ENCODE measurements around the gene IGF2. TPM values are rescaled to one million over a fixed set of nuclear protein-coding genes. Genes with fewer than 3 reads are reported as not detected.

IGF2 gene
- total RNA-seq, 1 donor from 2014 or later = not detected

- intact Hi-C loops (cut with micrococcal nuclease) = no loop called here
Observed at GRCh38 chr11:2169626-2170570, 30.7 kb upstream of the IGF2 start.

DNA sequence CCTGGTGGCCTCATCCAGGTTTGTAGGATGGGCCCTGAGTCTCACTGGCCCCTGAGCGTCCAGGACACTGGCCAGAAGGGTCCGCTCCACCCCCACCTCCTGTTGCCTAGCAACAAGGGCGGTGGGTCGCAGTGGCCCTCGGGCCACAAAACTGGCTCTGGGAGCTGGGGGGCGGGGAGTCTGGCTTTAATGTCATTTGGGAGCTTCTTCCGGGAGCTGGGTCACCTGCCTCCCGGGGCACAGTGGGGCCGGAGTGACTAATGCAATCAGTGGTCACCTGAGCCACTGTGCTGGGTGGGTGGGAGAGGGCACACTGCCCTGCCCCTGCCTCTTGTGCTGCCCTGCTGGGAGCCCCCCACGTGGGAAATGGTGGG is 29.8 kb upstream of the IGF2 start:
- intact Hi-C loops (cut with micrococcal nuclease) = no loop called here

- intact Hi-C loops (cut with micrococcal nuclease) = no loop called here
Observed at GRCh38 chr11:2168286-2169004, 29.3 kb upstream of the IGF2 start.

DNA sequence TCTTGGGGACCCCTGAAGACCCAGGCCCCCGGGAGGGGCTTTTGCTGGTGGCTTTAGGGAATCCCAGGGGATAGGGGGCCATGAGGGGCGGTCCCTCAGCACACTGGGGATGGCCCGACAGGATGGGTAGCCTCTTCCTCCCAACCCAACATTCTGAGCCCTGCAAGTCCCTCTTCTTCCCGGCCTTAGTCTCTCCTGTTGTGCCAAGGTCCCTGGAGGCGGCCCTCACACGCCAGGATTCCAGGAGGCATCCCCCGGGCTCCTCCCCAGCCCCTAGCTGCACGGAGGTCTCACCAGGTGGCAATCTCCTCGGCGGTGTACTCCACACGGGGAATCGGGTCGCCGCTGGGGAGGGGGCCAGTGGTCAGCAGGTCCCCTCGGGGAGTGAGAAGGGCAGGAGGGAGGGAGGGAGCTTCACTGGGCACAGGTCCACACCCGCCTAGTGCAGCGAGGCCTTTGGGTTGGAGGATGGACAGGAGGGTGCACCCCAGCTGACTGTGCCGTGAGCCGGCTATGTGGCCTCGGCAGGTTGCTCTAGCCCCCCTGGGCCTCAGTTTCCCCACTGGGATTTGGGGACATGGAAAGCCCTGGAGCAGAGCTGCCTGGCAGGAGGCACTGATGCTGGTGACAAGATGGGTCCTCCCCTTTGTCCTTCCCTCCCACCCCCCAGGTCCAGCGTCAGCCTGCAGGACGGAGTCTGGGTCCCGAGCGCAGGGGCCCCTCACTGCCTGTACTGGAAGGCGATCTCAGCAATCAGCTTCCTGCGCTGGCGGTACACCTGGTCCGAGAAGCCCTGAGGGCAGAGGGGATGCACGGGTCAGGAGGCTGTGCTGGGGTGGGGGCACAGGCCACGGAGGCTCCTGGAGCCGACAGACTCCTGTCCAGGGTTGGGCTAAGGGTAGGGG is 28.2 kb upstream of the IGF2 start:
- intact Hi-C loops (cut with micrococcal nuclease) = no loop called here

- intact Hi-C loops (cut with micrococcal nuclease) = loop anchor here (1.0 kb wide), 1 partner anchor 254 kb away; no protein-coding TSS in a partner anchor
Observed at GRCh38 chr11:2166091-2166851, 27.1 kb upstream of the IGF2 start.

DNA sequence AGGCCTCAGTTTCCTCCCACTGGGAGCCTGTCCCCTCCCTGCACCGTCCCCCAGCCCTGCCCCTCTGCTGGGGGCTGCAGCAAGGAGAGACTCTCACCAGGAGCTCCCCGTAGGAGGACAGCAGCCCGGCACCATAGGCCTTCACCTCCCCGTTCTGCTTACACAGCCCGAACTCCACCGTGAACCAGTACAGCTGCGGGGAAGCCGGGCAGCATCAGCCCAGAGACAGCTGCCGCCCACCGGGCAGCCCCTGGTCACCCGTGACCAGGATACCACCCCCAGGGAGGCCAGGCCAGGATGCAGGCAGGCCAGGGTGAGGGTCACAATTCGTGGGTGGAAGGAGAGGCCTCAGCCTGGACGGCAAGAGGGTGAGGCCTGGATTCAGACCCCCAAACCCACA is 26.4 kb upstream of the IGF2 start:
- intact Hi-C loops (cut with micrococcal nuclease) = no loop called here

- intact Hi-C loops (cut with micrococcal nuclease) = no loop called here
Observed at GRCh38 chr11:2164861-2165555, 25.8 kb upstream of the IGF2 start.

GRCh38 chr11:2164081-2164480 is 24.9 kb upstream of the IGF2 start:
- intact Hi-C loops (cut with micrococcal nuclease) = no loop called here

DNA sequence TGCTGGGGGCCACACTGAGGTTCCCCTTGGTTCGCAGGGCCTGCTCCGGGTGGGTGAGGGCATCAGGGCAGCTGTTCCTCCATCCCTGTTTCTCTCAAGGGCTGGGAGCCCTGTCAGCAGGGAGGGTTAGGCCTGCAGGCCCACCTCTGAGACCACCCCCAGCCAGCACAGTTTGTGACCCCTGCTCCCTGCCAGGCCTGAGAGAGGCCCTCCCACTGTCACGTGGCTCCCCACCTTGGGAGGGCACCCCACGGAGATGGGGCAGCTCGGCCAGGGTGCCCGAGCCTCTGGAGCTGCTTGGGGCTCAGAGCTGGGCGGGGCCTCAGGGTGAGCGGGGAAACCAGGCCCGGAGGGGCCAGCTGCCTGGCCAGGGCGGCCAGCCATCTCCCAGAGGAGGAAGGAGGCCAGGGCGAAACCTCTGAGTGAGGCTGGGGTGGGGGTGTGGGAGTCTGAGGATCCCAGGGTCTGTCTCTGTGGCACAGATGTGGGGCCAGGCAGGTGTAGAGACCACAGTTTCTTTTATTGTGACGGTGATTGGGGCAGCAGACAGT is 24.3 kb upstream of the IGF2 start:
- intact Hi-C loops (cut with micrococcal nuclease) = no loop called here

DNA sequence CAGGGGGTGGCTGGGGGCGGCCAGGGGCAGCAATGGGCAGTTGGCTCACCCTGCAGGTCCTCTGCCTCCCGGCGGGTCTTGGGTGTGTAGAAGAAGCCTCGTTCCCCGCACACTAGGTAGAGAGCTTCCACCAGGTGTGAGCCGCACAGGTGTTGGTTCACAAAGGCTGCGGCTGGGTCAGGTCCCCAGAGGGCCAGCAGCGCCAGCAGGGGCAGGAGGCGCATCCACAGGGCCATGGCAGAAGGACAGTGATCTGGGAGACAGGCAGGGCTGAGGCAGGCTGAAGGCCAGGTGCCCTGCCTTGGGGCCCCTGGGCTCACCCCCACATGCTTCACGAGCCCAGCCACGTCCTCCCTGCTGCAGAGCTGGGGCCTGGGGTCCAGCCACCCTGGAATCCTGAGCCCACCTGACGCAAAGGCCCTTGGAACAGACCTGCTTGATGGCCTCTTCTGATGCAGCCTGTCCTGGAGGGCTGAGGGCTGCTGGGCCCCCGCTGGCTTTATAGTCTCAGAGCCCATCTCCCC is 21.6 kb upstream of the IGF2 start, which contains the start of gene INS:
Gene INS (minus strand): TSS at position 474 of the 524 bp plus-strand sequence. CDS start 238 bp downstream, at position 236.
- intact Hi-C loops (cut with micrococcal nuclease) = no loop called here

DNA sequence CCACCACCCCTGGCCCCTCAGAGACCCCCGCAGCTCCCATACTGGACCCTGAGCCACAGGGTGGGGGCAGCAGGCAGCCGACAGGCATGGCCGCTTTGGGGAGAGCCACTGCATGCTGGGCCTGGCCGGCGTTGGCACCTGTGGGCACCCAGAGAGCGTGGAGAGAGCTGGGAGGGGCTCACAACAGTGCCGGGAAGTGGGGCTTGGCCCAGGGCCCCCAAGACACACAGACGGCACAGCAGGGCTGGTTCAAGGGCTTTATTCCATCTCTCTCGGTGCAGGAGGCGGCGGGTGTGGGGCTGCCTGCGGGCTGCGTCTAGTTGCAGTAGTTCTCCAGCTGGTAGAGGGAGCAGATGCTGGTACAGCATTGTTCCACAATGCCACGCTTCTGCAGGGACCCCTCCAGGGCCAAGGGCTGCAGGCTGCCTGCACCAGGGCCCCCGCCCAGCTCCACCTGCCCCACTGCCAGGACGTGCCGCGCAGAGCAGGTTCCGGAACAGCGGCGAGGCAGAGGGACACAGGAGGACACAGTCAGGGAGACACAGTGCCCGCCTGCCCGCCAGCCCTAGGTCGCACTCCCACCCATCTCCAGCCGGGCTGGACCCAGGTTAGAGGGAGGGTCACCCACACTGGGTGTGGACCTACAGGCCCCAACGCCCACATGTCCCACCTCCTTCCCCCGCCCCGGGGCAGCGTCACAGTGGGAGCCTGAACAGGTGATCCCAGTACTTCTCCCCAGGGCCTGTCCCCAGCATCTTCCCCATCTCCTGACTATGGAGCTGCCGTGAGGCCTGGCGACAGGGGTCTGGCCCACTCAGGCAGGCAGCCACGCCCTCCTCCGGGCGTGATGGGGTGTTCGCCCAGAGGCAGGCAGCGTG is 20.6 kb upstream of the IGF2 start:
- intact Hi-C loops (cut with micrococcal nuclease) = no loop called here

GRCh38 chr11:2158966-2159365 is 19.8 kb upstream of the IGF2 start:
- intact Hi-C loops (cut with micrococcal nuclease) = no loop called here

- intact Hi-C loops (cut with micrococcal nuclease) = no loop called here
Observed at GRCh38 chr11:2158296-2158737, 19.1 kb upstream of the IGF2 start.

- intact Hi-C loops (cut with micrococcal nuclease) = no loop called here
Observed at GRCh38 chr11:2157294-2158040, 18.3 kb upstream of the IGF2 start.

DNA sequence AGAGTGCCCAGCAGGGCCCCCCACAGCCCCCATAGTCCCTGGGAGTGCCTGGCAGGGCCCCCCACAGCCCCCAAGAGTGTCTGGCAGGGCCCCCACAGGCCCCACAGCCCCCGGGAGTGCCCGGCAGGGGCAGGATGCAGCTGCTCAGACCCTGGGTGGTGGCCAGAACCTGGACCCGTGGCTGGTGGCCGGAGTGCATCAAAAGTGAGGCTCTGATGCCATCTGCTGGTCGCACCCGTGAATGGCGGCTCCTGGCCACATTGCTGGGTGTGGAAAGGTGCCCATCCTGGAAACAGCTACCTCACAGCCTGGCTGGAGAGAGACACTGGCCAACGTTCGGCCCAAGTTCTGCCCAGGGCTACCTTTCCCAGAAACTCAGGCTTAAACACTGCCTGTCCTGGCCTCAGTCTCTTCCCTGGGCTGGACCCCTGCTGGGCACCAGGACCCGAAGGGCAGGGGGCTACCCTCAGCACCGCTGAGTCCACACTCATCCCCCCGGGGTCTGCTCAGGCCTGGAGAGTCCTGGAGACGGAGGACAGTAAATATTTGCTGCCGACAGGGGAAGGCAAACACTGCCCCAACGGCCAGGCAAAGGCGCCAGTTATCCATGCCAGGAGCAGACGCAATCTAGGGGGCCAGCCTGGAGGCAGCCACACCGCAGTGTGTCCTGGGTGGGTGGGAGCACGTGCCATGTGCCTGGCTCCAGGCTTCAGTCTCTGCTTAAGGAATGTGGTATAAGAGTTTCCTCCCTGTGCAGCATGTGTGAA is 17.4 kb upstream of the IGF2 start:
- intact Hi-C loops (cut with micrococcal nuclease) = no loop called here

GRCh38 chr11:2155511-2155910 is 16.3 kb upstream of the IGF2 start:
- intact Hi-C loops (cut with micrococcal nuclease) = no loop called here

- intact Hi-C loops (cut with micrococcal nuclease) = loop anchor here (5.0 kb wide), 1 partner anchor 273 kb away; no protein-coding TSS in a partner anchor
Observed at GRCh38 chr11:2154889-2155288, 15.7 kb upstream of the IGF2 start.

All from T-helper 2 cell treated with Interferon-gamma antibody and Interleukin-4, amounts not matched to agents 100 ng/mL and 5 ng/mL, for 36 hours (primary cell).